Measurements from ENCODE around the gene MATN1.
A peak's percentile ranks its signal among the peaks of the same experiment; 100 is the strongest.

The MATN1 gene

DNA sequence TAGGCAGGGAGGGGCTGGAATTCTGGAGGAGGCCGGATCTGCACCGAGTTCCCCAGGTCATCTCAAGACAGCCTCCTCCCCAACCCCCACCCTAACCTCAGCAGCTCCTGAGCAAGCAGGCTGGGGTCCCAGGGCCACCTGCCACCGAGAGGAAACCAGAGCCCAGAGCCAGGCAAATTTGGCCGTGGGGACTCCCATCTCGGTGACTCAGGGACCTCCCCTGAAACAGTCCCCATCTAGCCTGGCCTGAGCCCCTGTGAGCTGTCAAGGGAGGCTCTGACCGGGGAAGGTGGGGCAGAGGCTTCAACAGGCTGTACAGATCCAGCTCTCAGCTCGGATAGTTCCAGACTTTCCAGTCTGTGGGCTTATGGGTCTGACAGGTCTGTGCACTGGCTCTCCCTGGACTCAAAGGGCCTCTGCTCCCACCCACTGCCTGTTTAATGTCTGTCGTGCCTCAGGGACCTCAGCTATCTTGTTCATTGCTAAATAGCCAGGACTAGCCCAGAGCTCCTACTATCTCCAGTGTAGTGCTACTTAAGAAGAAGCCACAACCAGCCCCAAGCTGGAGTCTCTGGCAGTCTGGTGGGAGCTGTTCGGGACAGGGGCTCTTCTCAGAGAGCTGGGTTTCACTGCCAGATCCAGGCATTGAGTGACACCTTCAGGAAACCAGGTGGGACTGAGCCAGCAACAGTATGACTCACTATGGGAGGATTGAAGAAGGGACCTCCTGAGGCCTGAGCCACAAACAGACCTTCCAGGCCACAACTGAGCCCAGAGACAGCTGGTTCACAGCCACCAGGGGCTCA, 25.6 kb downstream of the MATN1 start:
- POLR2A ChIA-PET (ENCODE audit: low non-redundant PET), result no interaction called here
- CTCF ChIA-PET, result interaction anchor here (0.6 to 1.2 kb wide), 3 partner anchors 17 to 345 kb away, joined by 3 read pairs; no protein-coding TSS in a partner anchor
- H3K27ac ChIP-seq, result no peak overlapping the region
- peak; percentile 58 for DNase-seq (ENCODE audit: low spot score)
- TF ChIP-seq, protein P1, sequence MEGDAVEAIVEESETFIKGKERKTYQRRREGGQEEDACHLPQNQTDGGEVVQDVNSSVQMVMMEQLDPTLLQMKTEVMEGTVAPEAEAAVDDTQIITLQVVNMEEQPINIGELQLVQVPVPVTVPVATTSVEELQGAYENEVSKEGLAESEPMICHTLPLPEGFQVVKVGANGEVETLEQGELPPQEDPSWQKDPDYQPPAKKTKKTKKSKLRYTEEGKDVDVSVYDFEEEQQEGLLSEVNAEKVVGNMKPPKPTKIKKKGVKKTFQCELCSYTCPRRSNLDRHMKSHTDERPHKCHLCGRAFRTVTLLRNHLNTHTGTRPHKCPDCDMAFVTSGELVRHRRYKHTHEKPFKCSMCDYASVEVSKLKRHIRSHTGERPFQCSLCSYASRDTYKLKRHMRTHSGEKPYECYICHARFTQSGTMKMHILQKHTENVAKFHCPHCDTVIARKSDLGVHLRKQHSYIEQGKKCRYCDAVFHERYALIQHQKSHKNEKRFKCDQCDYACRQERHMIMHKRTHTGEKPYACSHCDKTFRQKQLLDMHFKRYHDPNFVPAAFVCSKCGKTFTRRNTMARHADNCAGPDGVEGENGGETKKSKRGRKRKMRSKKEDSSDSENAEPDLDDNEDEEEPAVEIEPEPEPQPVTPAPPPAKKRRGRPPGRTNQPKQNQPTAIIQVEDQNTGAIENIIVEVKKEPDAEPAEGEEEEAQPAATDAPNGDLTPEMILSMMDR (conservative IDR thresholded peaks at IDR 0.05; ENCODE audit: low read depth), result no peak

DNA sequence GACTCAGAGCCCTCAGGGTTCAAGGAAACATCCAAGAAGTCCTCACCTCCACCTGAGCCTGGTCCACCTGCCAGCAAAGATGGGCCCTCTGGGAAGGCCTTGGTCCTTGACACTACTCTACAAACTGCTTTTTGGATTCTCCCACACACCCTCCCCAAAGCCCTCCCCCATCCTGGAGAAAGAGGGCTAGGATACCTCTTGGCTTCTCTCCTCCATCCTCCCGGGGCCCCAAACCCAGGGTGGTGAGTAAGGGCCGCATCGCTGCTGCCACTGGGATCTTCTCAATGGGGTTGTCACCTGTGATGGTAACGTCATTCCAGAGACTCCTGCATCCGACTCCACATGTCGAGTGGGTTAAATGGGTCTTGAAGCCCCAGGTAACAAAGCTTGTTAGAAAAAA, 26.6 kb downstream of the MATN1 start:
- CTCF ChIA-PET, result no interaction called here
- no peak for DNase-seq (ENCODE audit: low spot score)
- POLR2A ChIA-PET (ENCODE audit: low non-redundant PET), result no interaction called here
- TF ChIP-seq, protein P1 (conservative IDR thresholded peaks at IDR 0.05; ENCODE audit: low read depth), result no peak
- no peak overlapping the region for H3K27ac ChIP-seq

DNA sequence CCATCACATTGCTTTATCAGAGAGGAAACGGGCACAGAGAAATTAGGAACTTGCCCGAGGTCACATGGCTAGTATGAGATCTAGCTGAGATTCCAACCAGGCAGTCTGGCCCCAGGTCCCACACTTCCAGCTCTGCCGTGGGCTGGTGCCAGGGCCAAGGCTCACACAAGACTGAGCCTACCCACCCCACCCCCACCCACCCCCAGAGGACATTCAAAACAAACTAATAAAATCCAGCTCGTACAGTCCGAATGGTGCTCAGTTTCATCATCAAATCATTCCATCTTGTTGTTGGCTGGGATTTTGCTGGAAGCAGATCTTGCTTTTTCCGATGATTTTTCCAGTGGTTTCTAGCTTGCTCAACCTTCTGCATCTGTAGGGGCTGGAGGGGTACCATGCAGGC, 27.9 kb downstream of the MATN1 start:
- DNase-seq (ENCODE audit: low spot score), result no peak

DNA sequence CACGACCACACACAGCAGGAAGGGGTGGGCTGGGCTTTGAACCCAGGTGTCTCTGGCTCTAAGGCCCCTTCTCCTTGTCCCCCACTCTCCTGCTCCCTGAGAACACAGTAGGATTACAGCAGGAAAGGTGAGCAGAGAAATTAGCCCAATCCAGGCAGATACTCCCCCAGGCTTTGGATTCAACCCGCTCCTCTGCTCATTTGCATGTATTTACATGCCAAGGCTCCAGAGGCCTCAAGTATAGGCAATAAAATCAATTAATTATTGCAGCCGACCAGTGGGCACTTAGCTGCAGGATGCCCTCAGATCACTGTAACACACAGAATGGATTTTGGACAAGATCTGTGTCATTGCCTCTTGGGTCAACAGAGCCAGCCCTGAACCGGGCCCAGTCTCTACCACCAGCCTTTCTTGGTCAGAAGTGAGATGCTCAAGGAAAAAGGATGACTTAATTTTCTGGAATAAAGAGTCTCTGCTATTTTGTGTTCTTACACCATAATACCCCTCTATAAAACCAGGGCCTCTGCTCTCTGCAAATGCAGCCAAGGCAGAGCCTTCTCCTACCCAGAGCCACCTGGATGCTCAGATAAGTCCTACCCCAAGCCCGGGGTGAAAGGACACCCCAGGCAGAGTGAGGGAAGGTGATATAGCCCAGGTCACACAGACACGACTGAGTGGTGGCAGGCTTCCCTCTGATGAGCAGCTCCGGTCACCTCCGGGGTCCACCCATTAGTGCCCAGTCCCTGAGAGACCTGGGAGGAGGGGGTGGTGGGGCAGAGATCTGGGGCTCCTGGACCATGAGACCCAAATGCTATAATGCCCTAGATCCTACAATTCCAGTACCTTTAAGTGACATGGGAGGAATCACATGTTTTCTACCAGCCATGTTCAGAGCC, 28.9 kb downstream of the MATN1 start:
- no peak overlapping the region for H3K27ac ChIP-seq
- TF ChIP-seq, protein P1 (conservative IDR thresholded peaks at IDR 0.05; ENCODE audit: low read depth), result no peak
- ChIA-PET CTCF (no interaction called here), POLR2A (ENCODE audit: low non-redundant PET) (no interaction called here)
- DNase-seq (ENCODE audit: low spot score), result no peak

More for the DNA sequence above, 27.9 kb downstream of the MATN1 start:
- H3K27ac ChIP-seq, result no peak overlapping the region
- TF ChIP-seq, protein P1 (conservative IDR thresholded peaks at IDR 0.05; ENCODE audit: low read depth), result no peak
- ChIA-PET POLR2A (ENCODE audit: low non-redundant PET) (no interaction called here), CTCF (no interaction called here)

DNA sequence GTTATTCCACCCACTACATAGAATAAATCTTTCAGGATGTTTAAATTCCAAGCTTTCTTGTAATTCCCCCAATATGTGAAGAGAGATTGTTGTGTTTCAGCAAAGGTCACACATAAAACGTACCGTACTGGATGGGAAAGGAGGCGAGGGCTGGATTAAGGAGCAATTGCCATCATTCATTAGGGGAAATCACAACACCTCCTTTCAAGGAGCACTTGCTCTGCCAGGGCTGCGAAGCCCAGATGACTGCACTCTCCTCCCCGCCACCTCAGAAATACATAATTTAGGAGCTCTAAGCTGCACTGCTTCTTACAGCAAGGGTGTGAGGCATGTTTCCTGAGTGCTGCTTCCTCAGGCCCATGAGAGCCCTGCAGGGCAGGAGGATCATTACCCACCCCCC, 29.6 kb downstream of the MATN1 start:
- no peak for DNase-seq (ENCODE audit: low spot score)
- CTCF ChIA-PET, result no interaction called here
- TF ChIP-seq, protein P1 (conservative IDR thresholded peaks at IDR 0.05; ENCODE audit: low read depth), result no peak
- POLR2A ChIA-PET (ENCODE audit: low non-redundant PET), result no interaction called here
- no peak overlapping the region for H3K27ac ChIP-seq

DNA sequence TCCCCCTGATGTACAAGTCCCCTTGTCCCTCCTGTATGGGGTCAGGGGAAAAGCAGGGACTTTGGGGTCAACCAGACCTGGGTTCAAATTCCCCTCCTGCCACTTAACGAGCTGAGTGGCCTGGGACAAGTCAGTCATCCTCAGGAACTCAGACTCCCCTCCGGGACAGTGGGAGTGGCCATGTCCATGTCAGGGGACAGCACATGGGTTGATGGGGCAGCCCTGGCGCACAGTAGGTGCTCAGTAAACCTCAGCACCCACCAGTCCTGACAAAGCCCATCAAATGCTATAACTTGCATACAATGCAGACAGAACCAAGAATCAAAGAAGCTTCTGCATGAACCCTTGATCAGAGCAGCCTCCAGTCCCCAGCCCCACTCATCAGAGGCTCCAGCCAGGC, 30.0 kb downstream of the MATN1 start:
- DNase-seq (ENCODE audit: low spot score), result no peak
- no peak overlapping the region for H3K27ac ChIP-seq
- CTCF ChIA-PET, result no interaction called here
- TF ChIP-seq, protein P1 (conservative IDR thresholded peaks at IDR 0.05; ENCODE audit: low read depth), result no peak
- POLR2A ChIA-PET (ENCODE audit: low non-redundant PET), result no interaction called here
